HG02623 (cell line): ENCODE data around the gene RNF10.
"Not testable (repeated sequence)": the region's sequence is repeated elsewhere in the genome, so short reads cannot be mapped to it uniquely, and the experiment has no call there.

ENCODE experiments used
- ATAC-seq: cut with Tn5 transposase; IDR thresholded peaks from one replicate; pipeline ENCODE4 v1.9.1; 2021; ENCODE audit warnings: moderate library complexity; ENCODE audit not compliant: unreplicated experiment

Gene RNF10

DNA sequence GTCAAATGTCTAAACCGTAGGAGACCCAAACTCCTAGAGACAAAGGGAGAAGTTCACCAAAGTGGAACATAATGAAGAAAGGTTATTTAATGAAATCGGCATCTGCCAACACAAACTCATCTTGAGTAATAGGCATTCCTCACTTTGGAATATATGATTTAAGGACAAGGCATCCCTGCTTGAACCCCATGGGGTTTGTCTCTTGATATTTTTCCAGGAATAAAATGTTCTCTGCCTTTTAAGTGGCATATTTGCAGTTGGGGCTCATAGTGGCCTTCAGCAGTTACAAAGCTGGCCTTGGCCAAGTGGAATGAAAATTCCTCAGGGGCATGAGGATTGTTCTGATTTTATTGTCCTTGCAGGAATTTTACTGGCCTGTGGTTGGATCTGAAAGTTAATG, 40.0 kb downstream of the RNF10 start:
- no peak for ATAC-seq

- ATAC-seq: no peak
These were observed 45.0 kb downstream of the RNF10 start for GRCh38 chr12:120579179-120579578.

- peak; percentile 89 for ATAC-seq
These were observed 46.9 kb downstream of the RNF10 start, which contains the start of gene POP5 for GRCh38 chr12:120580787-120581723. Gene POP5 (minus strand): TSS chr12:120581402. CDS start chr12:120581362, 40 bp downstream.

DNA sequence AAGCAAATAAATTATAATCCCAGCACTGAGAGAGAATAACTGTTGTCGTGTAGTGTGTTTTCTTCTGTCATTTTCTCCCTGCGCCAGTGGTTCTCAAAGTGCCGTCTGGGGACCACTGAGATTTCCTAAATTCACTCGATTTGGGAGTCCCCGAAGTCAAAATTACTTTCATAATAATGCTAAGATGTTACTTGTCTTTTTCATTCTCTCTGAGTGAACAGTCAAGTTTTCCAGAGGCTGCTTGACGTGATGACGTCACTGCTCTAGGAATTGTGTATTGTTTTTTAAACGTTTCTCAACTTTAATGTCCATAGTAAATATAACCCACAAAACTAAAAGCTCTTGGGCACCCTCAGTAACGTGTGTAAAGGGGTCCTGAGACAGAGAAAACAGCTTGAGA, 47.8 kb downstream of the RNF10 start:
- ATAC-seq: no peak

- ATAC-seq: no peak
These were observed 49.4 kb downstream of the RNF10 start for GRCh38 chr12:120583478-120584030.

DNA sequence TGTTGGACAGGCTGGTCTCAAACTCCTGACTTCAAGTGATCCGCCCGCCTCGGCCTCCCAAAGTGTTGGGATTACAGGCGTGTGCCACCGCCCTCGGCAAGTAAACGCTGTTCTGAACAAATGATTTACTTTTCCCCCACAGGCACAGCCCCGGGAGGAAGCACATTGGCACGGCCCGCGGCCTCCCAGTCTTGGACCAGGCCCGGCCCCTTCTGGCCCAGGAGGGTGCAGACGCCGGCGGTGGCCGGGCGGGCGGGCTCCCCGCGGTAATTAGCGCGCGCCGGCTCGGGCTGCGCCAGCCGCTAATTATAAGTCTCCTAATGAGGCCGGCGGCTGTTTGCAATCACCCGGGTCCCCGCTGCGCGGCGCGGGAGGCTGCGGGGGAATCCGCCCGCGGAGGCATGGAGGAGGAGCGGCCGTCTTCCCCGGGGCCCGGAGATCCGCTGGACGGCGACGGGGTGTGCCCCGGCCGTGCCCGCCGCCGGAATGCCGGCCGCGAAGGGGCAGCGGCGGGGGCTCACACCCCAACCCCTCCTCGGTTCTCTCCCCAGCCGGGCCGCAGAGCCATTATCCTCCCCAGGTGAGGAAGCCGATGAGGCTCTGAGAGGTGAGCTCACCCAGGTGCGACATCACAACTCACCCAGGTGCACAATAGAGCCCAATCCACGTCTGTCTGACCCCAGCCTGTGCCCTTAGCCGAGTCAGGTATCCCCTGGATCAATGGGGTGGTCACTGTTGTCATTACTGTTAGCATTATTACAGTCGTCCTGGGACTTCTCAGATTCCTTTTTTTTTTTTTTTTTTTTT, 50.4 kb downstream of the RNF10 start:
- ATAC-seq: no peak

- ATAC-seq: no peak
These were observed 52.0 kb downstream of the RNF10 start for GRCh38 chr12:120586206-120586605.

GRCh38 chr12:120586860-120587259, 52.7 kb downstream of the RNF10 start:
- no peak for ATAC-seq

- no peak for ATAC-seq
These were observed 54.2 kb downstream of the RNF10 start for GRCh38 chr12:120588371-120588770.

- ATAC-seq: no peak
These were observed 55.1 kb downstream of the RNF10 start for GRCh38 chr12:120588948-120589930.

- ATAC-seq: no peak
These were observed 56.7 kb downstream of the RNF10 start for GRCh38 chr12:120590741-120591407.

GRCh38 chr12:120592121-120593049, 58.2 kb downstream of the RNF10 start:
- no peak for ATAC-seq

- ATAC-seq: no peak
These were observed 62.7 kb downstream of the RNF10 start for GRCh38 chr12:120596901-120597300.

DNA sequence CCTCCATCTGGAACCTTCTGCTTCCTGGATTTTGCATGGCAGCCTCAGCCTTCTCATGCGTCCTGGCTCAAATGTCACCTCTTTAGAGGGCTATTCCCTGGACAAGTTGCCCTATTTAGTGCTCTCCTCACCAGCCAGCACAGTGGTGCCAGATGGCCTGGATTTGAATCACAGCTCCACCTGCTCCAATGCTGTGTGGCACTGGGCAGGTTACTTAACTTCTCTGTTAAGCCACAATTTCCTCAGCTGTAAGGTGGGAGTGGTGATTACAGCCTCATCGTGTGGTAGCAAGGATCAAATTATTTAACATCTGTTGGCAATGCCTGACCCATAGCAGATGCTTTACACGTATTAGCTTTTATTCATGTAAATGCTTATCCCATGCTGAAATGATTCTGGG, 63.7 kb downstream of the RNF10 start:
- no peak for ATAC-seq

GRCh38 chr12:120598674-120599463, 64.7 kb downstream of the RNF10 start:
- no peak for ATAC-seq

DNA sequence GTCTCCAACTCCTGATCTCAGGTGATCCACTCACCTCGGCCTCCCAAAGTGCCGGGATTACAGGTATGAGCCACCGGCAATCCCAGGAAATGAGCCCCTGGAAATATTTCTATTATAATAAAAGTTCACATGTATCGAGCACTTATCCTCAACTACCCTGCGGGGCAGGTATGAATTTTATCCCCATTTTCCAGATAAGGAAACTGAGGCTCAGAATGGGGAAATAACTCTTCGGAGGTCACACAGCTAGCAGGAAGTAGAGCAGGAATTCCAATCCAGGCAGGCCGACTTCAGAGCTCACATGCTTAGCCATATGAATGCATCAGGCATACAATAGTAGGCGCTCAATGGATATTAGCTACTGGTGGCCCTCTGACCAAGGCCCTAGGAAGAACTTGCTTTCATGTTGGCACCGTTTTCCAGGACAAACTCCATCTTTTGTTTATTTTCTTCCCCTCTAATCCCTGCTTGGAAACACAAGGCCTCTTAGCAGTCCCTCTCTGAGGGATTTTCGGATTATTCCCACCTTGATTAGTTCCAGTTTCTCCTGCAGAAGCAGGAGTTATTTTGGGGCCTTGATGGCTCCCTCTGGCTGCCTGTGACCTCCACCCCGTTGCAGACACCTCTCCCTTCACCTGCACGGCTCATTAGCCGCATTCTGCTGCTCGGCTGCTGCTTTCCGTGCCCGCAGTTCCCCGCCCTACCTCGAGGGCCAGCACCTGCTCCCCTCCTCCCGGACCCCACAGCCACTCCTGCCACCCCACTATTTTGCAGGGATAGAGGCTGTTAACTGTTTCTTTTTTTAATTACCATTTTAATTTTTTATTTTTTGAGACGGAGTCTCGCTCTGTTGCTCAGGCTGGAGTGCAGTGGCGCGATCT, 65.8 kb downstream of the RNF10 start:
- ATAC-seq: no peak

DNA sequence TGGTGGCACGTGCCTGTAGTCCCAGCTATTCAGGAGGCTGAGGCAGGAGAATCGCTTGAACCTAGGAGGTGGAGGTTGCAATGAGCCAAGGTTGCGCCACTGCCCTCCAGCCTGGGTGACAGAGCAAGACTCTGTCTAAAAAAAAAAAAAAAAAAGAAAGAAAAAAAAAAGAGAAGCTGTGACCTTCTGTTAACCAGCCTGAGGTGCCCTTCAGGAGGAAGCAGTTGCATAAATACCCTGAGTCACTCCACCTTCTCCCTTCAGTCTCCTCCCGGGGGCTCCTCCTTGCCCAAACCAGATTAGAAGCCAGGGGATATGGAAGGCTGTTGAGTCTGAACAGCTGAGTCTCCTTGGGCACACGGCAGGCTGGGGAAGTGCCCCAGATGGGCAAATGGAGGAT, 68.3 kb downstream of the RNF10 start:
- ATAC-seq: not testable (repeated sequence)
